Keratinocyte (primary cell): ENCODE results near the gene NAA40. TPM values are rescaled to one million over a fixed set of nuclear protein-coding genes. Genes with fewer than 3 reads are reported as not detected.

Source experiments
- DNase-seq: peaks from one replicate; pipeline ENCODE4 v3.0.0-alpha.2; 2011; ENCODE audit warnings: low read depth, missing footprints, low spot score
- FAIRE-seq: peaks from 2 replicates; lab custom pipeline; 2011; peaks lifted over from hg19 to GRCh38; lab: Jason Lieb, UNC
- H2AFZ ChIP-seq: 2 replicates; pipeline ENCODE4 v1.6.0; 2012; ENCODE audit warnings: low read length, control low read depth, inconsistent platforms; ENCODE audit not compliant: control insufficient read depth
- H3K27ac ChIP-seq: 2 replicates; pipeline ENCODE4 v1.5.1; 2011; ENCODE audit warnings: low read length; ENCODE audit not compliant: control insufficient read depth, insufficient read depth
- H3K27me3 ChIP-seq: 3 replicates; pipeline ENCODE4 v1.6.0; 2011; ENCODE audit warnings: low read length; ENCODE audit not compliant: control insufficient read depth, insufficient read depth; ENCODE audit errors: extremely low read depth
- H3K36me3 ChIP-seq, 2 experiments: 2 replicates in 1 of 2; 3 replicates in 1 of 2; pipeline ENCODE4 v1.5.1; 2011; ENCODE audit warnings: low read length in 2 of 2, mild to moderate bottlenecking in 1 of 2; ENCODE audit not compliant: control insufficient read depth in 2 of 2, insufficient read depth in 2 of 2; ENCODE audit errors: extremely low read depth in 1 of 2
- H3K4me1 ChIP-seq: 3 replicates; pipeline ENCODE4 v1.5.1; 2011; ENCODE audit warnings: low read length; ENCODE audit not compliant: control insufficient read depth, insufficient read depth; ENCODE audit errors: extremely low read depth
- H3K4me2 ChIP-seq: 3 replicates; pipeline ENCODE4 v1.6.0; 2011; ENCODE audit warnings: low read depth, low read length; ENCODE audit not compliant: control insufficient read depth, insufficient read depth; ENCODE audit errors: extremely low read depth
- H3K4me3 ChIP-seq, 3 experiments: fragments of 200-600 bp in 1 of 3; sonication (generic) in 1 of 3; 2 replicates in 2 of 3; 3 replicates in 1 of 3; pipeline ENCODE4 v1.5.1; 2011 to 2016; ENCODE audit warnings: low read length in 3 of 3, mild to moderate bottlenecking in 3 of 3, control low read depth in 2 of 3, inconsistent platforms in 1 of 3, low read depth in 1 of 3, mixed read lengths in 1 of 3, mixed run types in 1 of 3, moderate library complexity in 1 of 3; ENCODE audit not compliant: control insufficient read depth in 2 of 3, insufficient read depth in 2 of 3; ENCODE audit errors: extremely low read depth in 1 of 3
- H3K79me2 ChIP-seq: 2 replicates; pipeline ENCODE4 v1.6.0; 2012; ENCODE audit warnings: low read length; ENCODE audit not compliant: control insufficient read depth, insufficient read depth
- H3K9ac ChIP-seq: 3 replicates; pipeline ENCODE4 v1.6.0; 2011; ENCODE audit warnings: low read length; ENCODE audit not compliant: control insufficient read depth, insufficient read depth; ENCODE audit errors: extremely low read depth
- H3K9me1 ChIP-seq: 3 replicates; pipeline ENCODE4 v1.6.0; 2011; ENCODE audit warnings: low read length; ENCODE audit not compliant: control insufficient read depth, insufficient read depth; ENCODE audit errors: extremely low read depth
- H3K9me3 ChIP-seq: 2 replicates; pipeline ENCODE4 v1.5.1; 2012; ENCODE audit warnings: low read depth, low read length; ENCODE audit not compliant: control insufficient read depth
- H4K20me1 ChIP-seq: 3 replicates; pipeline ENCODE4 v1.6.0; 2011; ENCODE audit warnings: low read length; ENCODE audit not compliant: control insufficient read depth, insufficient read depth; ENCODE audit errors: extremely low read depth
- EZH2 ChIP-seq: IDR thresholded peaks from one replicate; pipeline ENCODE4 v1.6.1; 2012; ENCODE audit warnings: inconsistent platforms, mild to moderate bottlenecking, low read length, moderate library complexity
- dilution Hi-C: fragments of 300-500 bp; cut with MboI; formaldehyde crosslinking; loops from one replicate; pipeline ENCODE4 v1.7.0; 2020; ENCODE audit warnings: low sequenced_read_pairs; ENCODE audit not compliant: extremely low pct_ligation_motif_present
- polyA plus RNA-seq, 5 experiments: library from polyadenylated mRNA; depleted of rRNA in 3 of 5; stranded (reverse) in 3 of 5; stranded (forward) in 1 of 5; unstranded in 1 of 5; fragments of >200 nt; gene quantifications; 1 replicate in 1 of 5; 2 replicates in 3 of 5; 3 replicates in 1 of 5; pipeline versions ENCODE4 v1.2.1 to v1.2.3, GENCODE V29; 2011 to 2012; ENCODE audit warnings: missing spikeins in 2 of 5, low read depth in 1 of 5, low replicate concordance in 1 of 5
- TF ChIP-seq, protein P1 (sequence below), 3 experiments: IDR thresholded peaks in 1 of 3; conservative IDR thresholded peaks in 1 of 3; optimal IDR thresholded peaks in 1 of 3; 2 replicates in 2 of 3; 3 replicates in 1 of 3; pipeline versions ENCODE3 to v1.5.1; 2011; ENCODE audit warnings: low read length in 3 of 3, mild to moderate bottlenecking in 3 of 3, moderate library complexity in 2 of 3, control low read depth in 1 of 3, inconsistent platforms in 1 of 3; ENCODE audit not compliant: insufficient read depth in 2 of 3; ENCODE audit errors: extremely low read depth in 1 of 3

The NAA40 gene
- polyA plus RNA-seq, 1 donor (not counting 4 experiments of a cell fraction or from before 2014, with no cell fraction given) = 13.5 TPM

DNA sequence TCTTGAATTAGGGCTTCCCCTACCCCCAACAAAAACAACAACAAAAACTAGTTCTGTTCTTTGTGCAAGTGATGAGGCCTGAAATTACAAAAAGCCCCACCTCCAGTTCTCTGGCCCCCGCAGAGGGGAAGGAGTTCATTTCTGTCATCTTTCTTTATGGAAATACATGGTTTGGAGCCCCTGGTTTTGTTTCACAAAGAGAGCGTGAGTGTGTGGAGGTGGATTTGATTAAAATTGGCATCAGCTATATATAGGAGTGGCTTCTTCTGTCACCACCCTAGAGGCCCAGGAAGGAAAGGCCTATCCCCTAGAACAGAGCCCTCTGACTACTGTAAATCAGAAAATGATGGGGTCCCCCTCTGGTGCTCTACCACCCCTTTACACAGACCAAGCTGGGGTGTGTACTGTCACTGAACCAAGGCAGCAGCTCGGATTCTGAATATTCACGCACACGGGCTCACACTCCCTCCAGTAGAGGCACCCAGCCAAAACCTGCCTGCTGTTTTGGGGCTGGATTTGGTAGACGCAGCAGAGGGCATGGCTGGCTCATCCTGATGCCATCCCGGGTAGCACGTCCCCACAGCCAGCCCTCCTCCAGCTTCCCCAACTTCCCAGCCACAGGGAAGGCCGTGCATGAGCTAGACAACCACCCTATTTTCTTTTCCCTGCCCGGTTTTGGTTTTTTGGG lies 41.2 kb upstream of the NAA40 start:
- TF ChIP-seq, protein P1, sequence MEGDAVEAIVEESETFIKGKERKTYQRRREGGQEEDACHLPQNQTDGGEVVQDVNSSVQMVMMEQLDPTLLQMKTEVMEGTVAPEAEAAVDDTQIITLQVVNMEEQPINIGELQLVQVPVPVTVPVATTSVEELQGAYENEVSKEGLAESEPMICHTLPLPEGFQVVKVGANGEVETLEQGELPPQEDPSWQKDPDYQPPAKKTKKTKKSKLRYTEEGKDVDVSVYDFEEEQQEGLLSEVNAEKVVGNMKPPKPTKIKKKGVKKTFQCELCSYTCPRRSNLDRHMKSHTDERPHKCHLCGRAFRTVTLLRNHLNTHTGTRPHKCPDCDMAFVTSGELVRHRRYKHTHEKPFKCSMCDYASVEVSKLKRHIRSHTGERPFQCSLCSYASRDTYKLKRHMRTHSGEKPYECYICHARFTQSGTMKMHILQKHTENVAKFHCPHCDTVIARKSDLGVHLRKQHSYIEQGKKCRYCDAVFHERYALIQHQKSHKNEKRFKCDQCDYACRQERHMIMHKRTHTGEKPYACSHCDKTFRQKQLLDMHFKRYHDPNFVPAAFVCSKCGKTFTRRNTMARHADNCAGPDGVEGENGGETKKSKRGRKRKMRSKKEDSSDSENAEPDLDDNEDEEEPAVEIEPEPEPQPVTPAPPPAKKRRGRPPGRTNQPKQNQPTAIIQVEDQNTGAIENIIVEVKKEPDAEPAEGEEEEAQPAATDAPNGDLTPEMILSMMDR (optimal IDR thresholded peaks at IDR 0.05 in 1 of 3, IDR thresholded peaks at IDR 0.05 in 1 of 3, conservative IDR thresholded peaks at IDR 0.05 in 1 of 3; ENCODE audit: extremely low read depth in 1 of 3, insufficient read depth in 2 of 3, low read length in 3 of 3) = no peak
- no peak for TF ChIP-seq EZH2
- H3K4me2 ChIP-seq = no peak overlapping the region
- dilution Hi-C loops = no loop called here
- no peak overlapping the region for H3K27ac ChIP-seq
- H3K27me3 ChIP-seq = no peaks in the 10 kb centered on the region
- no peak overlapping the region for H2AFZ ChIP-seq
- H3K36me3 ChIP-seq = peaks cover 48 to 66% of the 10 kb centered on the region in 2 experiments
- H3K9me3 ChIP-seq = no peaks in the 10 kb centered on the region
- no peak for FAIRE-seq
- H3K79me2 ChIP-seq = peaks cover 19% of the 10 kb centered on the region
- no peaks in the 10 kb centered on the region for H3K4me1 ChIP-seq
- H3K9ac ChIP-seq = no peak overlapping the region
- no peaks in the 10 kb centered on the region for H3K9me1 ChIP-seq
- no peak for DNase-seq
- peaks cover 3% of the 10 kb centered on the region for H4K20me1 ChIP-seq
- H3K4me3 ChIP-seq = no peak overlapping the region

DNA sequence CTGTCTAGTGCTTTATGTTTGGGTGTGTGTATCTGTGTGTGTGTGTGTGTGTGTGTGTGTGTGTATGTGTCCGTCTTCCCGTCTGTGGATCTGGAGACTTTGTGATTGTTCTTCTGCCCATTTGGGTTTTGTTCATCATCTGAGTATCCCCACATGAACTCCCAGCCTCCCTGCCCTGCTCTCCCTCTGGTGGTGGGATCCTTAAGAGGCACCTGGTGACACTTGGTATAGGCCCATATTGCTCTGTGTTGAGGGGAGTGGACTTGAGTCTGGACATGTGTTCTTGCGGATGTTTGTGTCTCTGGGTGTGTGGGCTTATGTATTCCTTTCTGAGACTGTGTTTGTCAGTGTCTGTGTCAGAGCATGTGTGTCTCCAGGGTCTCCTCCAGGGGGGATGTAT lies 37.1 kb upstream of the NAA40 start:
- Histone ChIP-seq H3K4me2 (no peak overlapping the region), H3K79me2 (no peaks in the 10 kb centered on the region), H3K4me1 (no peaks in the 10 kb centered on the region), H4K20me1 (no peaks in the 10 kb centered on the region), H3K27me3 (no peaks in the 10 kb centered on the region), H3K36me3 (peaks cover 71 to 72% of the 10 kb centered on the region in 2 experiments), H3K9me3 (no peaks in the 10 kb centered on the region), H3K4me3 (no peak overlapping the region), H3K27ac (no peak overlapping the region), H2AFZ (no peak overlapping the region), H3K9me1 (no peaks in the 10 kb centered on the region), H3K9ac (no peak overlapping the region)
- no peak for TF ChIP-seq EZH2
- TF ChIP-seq, protein P1 (optimal IDR thresholded peaks at IDR 0.05 in 1 of 3, IDR thresholded peaks at IDR 0.05 in 1 of 3, conservative IDR thresholded peaks at IDR 0.05 in 1 of 3; ENCODE audit: extremely low read depth in 1 of 3, insufficient read depth in 2 of 3, low read length in 3 of 3) = peak; percentile 33 to 47 (median 36)
- no peak for FAIRE-seq
- dilution Hi-C loops = no loop called here
- DNase-seq = no peak
